Adipocyte (in vitro differentiated cells): ENCODE data around the gene CARD11.
"Not testable (repeated sequence)": the region's sequence is repeated elsewhere in the genome, so short reads cannot be mapped to it uniquely, and the experiment has no call there.

Experiments
- DNase-seq: peaks from one replicate; pipeline ENCODE4 v3.0.0-alpha.2; 2015; ENCODE audit warnings: low read depth
- H3K27me3 ChIP-seq: replicated peaks from 2 replicates; pipeline ENCODE4 v1.7.0; 2013; ENCODE audit warnings: mild to moderate bottlenecking, low read length, moderate library complexity; ENCODE audit not compliant: control insufficient read depth, insufficient read depth
- H3K36me3 ChIP-seq: 2 replicates; pipeline ENCODE4 v1.7.0; 2013; ENCODE audit warnings: low read length, mild to moderate bottlenecking, moderate library complexity; ENCODE audit not compliant: control insufficient read depth, insufficient read depth, severe bottlenecking
- H3K4me1 ChIP-seq: 2 replicates; pipeline ENCODE4 v1.7.0; 2013; ENCODE audit warnings: mild to moderate bottlenecking, low read length, moderate library complexity; ENCODE audit not compliant: control insufficient read depth, insufficient read depth
- H3K4me3 ChIP-seq: 2 replicates; pipeline ENCODE4 v1.7.0; 2013; ENCODE audit warnings: mild to moderate bottlenecking, low read length, moderate library complexity
- H3K9ac ChIP-seq: 2 replicates; pipeline ENCODE4 v1.7.0; 2013; ENCODE audit warnings: mild to moderate bottlenecking, low read length, moderate library complexity
- H3K9me3 ChIP-seq: 2 replicates; pipeline ENCODE4 v1.7.0; 2013; ENCODE audit warnings: mild to moderate bottlenecking, low read length, moderate library complexity; ENCODE audit not compliant: control insufficient read depth

Gene CARD11

DNA sequence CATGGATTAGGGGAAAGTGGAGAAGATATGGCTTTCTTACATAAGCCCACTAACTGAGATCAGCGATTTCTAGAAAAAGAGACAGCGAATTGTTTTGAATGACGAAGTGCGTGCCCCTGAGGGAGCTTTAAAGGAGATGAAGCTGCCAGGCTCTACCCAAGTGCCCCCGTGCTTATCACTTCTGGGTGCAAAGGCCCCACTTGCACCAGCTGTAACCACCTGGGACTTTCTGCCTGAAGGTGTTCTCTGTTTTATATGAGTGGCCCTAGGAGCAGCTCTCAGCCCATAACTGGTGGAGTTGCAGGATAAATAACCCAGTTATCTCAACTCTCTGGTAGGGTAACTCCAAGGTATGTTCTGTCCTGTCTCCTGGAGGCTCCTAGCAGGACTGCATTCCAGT lies 20.4 kb upstream of the CARD11 start:
- H3K36me3 ChIP-seq, result no peaks in the 10 kb centered on the region
- H3K9me3 ChIP-seq, result no peaks in the 10 kb centered on the region
- no peaks in the 10 kb centered on the region for H3K4me1 ChIP-seq
- no peak overlapping the region for H3K4me3 ChIP-seq
- H3K27me3 ChIP-seq, result no peaks in the 10 kb centered on the region
- no peak for DNase-seq
- no peak overlapping the region for H3K9ac ChIP-seq

DNA sequence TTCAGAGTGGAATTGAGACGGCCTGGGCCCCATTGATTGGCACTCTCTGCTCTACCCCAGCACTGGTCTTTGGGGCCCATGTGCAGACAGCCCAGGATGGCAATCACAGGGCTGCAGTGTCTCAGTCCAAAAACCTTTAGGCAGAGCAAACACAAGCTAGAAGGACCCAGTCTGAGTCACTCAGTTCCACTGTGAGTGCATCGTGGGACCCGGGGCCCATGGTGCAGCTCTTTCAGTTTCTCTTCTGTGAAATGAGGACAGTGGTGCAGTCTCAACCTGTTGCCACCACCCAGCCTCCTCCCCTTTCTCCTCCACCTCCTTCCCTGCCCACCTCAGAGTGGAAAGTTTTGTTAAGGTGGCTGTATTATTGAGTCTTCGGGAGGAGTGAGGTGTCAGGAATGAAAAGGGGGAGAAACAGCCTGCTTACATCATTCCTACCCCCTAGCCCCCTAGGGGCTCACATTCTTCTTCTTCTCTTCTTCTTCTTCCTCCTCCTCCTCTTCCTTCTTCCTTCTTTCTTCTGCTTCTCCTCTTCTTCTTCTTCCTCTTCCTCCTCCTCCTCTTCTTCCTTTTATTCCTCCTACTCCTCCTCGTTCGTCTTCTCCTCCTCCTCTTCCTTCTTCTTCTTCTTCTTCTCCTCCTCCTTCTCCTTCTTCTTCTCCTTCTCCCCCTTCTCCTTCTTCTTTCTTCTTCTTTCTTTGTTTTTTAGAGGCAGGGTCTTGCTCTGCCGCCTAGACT lies 19.5 kb upstream of the CARD11 start:
- Histone ChIP-seq H3K27me3 (no peaks in the 10 kb centered on the region), H3K9me3 (no peaks in the 10 kb centered on the region), H3K36me3 (no peaks in the 10 kb centered on the region), H3K4me3 (no peak overlapping the region), H3K4me1 (no peaks in the 10 kb centered on the region), H3K9ac (no peak overlapping the region)
- DNase-seq, result no peak

DNA sequence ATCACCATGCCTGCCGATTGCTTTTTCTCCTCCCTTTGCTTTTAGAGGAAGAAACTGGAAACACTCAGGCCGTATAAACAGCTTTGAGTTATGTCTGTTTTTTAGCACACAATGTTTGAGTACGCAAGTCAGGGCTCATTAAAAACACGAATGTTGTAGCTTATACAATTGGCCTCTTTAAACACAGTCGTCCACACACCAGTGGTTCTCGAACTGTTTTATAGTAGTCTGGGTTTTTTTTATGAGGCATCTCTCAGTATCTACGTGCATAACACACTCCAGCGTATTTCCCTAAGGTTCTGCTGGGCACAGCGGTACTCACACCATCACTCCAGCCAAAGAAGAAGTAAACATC lies 13.4 kb upstream of the CARD11 start:
- H3K9ac ChIP-seq, result no peak overlapping the region
- no peak overlapping the region for H3K4me3 ChIP-seq
- H3K4me1 ChIP-seq, result no peaks in the 10 kb centered on the region
- H3K27me3 ChIP-seq, result no peaks in the 10 kb centered on the region
- no peaks in the 10 kb centered on the region for H3K36me3 ChIP-seq
- no peak for DNase-seq
- H3K9me3 ChIP-seq, result peaks cover 10% of the 10 kb centered on the region

DNA sequence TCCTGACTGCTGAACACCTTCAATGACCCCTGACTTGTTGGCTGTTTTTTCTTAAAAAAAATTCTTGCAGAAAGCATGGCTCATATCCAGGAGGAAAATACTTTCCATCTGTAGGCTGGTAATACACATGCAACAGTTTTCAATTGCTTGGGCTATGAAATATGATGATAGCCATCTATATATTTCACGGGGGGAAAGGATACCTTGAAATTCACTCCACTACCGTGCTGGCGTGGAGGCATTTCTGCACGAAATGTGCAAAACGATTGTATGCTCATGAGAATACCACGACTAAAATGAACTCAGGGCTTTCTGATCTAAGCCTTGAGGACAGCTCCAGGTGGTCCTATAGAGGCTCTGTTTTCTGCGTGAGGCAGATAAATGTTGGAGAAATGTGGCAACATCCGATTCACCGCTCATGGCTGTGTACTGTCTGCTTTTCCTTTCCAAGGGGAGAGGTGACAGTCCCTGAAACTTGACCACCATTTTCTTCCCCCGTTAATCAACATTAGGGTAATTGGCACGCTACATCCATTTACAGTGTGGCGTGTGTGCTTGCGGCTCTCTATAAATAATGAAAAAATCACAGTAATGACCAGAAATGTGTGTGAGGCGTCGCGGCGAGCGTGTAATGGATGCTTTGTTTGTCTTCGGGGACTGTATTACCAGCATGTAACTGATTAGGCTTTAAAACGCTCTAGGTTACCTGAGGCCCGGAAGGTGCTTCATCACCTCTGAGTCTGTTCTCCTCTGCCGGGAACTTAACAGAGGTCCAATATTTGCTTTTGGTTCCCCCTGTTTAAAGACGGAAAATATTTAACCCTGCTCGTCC lies 12.8 kb upstream of the CARD11 start:
- no peak overlapping the region for H3K4me3 ChIP-seq
- no peak for DNase-seq
- H3K9me3 ChIP-seq, result peaks cover 10% of the 10 kb centered on the region
- H3K4me1 ChIP-seq, result no peaks in the 10 kb centered on the region
- H3K27me3 ChIP-seq, result no peaks in the 10 kb centered on the region
- H3K9ac ChIP-seq, result no peak overlapping the region
- no peaks in the 10 kb centered on the region for H3K36me3 ChIP-seq

DNA sequence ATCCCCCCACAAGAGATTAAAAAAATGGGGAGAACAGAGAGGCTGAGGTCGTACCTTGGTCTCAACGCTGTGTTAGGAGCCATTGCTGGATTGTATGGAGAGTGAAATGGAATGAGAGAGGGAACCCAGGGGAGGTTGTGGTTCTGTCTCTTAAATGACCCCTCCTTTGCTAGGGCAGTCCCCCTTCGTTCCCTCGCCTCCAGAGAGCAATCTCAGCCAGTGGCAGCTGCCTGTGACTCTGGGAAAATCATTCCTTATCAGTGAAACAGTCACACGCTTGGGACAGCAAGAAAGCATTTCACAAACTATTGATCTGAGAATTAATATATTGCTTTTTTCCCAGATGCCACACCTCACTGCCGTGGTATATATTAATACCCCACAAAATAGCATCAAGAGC lies 12.0 kb upstream of the CARD11 start:
- H3K4me3 ChIP-seq, result no peak overlapping the region
- no peaks in the 10 kb centered on the region for H3K27me3 ChIP-seq
- no peak overlapping the region for H3K9ac ChIP-seq
- H3K4me1 ChIP-seq, result no peaks in the 10 kb centered on the region
- H3K9me3 ChIP-seq, result peaks cover 11% of the 10 kb centered on the region
- no peaks in the 10 kb centered on the region for H3K36me3 ChIP-seq
- DNase-seq, result no peak

DNA sequence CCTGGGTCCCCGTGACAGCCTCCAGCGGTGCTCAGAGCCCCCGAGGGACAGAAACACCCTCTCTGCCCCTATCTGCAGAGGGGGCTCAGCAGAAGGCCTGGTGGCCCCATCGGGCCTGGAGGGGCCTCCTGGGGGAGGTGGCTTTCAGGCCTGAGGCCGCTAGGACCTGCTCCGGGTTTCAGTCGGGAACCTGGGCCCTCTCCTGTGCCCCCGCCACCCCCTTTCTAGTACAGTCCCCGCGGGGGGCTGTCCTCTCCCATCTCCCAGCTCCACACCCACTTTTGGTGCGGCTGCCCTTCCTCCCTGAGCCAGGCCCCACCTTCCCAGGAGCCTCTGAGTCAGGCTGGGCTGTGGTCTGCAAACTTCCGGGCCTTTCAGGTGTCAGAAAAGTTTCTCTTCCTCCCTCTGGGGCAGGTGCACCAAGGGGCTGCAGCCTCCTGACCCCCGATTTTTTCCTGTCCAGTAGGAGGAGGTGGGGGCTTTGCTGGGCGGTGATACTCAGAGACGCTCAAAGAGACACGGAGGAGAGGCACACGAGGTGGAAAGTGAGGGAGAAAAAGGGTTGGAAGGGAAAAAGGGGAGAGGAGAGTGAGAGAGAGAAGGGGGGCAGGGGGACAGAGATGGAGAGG lies 692 bp downstream of the CARD11 start:
- DNase-seq, result no peak
- Histone ChIP-seq H3K27me3 (peaks cover 6% of the 10 kb centered on the region), H3K9me3 (no peaks in the 10 kb centered on the region), H3K4me3 (no peak overlapping the region), H3K9ac (no peak overlapping the region), H3K36me3 (no peaks in the 10 kb centered on the region), H3K4me1 (no peaks in the 10 kb centered on the region)

DNA sequence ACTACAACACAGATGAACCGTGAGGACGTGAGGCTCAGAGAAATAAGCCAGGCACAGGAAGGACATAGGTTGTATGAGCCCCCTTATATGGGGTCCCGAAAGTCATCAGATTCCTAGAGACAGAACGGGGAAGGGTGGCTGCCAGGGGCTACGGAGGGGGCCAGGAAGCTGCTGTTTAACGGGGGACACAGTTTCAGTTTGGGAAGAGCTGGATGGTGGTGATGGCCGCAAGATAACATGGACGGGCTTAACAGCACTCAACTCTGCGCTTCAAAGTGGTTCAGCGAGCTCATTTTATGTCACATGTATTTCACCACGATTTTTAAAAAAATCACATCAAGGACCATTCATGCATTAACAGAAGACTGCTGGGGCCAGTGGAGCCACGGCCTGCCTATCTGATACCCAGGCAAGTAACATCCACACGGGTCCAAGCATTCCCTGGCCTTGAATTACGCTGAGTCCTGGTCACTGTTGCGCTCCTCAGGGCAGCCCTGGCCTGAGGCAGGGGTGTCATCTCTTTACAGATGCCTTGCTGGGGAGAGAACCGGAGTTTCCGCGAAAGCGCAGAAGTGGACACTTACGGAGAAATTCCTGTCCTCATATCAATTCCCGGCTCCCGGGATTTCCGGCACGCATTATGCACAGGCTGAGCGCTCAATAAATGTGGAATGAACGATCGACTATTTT lies 1.5 kb downstream of the CARD11 start:
- Histone ChIP-seq H3K36me3 (no peaks in the 10 kb centered on the region), H3K27me3 (peaks cover 6% of the 10 kb centered on the region), H3K4me1 (no peaks in the 10 kb centered on the region), H3K9me3 (no peaks in the 10 kb centered on the region), H3K4me3 (no peak overlapping the region), H3K9ac (no peak overlapping the region)
- DNase-seq, result no peak

DNA sequence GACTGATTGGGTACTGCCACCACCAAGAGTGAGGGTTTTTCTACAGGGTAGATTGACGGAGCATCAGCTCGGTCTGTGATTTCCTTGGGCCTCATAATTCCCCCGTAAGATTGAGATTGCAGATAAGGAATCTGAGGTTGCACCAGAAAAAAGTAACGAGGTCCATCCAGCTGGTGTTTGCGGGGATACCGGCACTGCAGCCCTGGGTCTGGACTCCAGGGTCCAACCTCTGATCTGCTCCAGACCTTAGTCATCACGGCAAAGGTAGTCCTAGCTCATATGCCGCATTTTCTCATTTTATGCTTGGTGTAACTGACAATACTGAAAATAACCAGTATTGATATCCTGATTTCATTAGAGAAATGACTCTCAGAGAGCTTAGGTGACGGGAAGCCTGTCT lies 3.9 kb downstream of the CARD11 start:
- DNase-seq, result no peak
- H3K9me3 ChIP-seq, result no peaks in the 10 kb centered on the region
- H3K4me1 ChIP-seq, result no peaks in the 10 kb centered on the region
- no peaks in the 10 kb centered on the region for H3K36me3 ChIP-seq
- peaks cover 2% of the 10 kb centered on the region for H3K27me3 ChIP-seq
- H3K4me3 ChIP-seq, result no peak overlapping the region
- H3K9ac ChIP-seq, result no peak overlapping the region

DNA sequence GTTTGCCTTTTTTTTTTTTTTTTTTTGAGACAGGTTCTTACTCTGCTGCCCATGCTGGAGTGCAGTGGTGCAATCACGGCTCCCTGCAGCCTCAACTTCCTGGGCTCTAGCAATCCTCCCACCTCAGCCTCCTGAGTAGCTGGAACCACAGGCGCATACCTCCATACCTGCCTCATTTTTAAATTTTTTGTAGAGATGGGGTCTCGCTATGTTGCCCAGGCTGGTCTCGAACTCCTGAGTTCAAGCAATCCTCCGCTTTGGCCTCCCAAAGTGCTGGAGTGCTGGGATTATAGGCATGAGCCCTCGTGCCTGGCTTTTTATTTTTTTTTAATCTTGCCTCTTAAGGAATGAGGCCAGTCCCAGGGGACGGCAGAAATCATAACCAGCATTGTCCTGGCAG lies 5.7 kb downstream of the CARD11 start:
- not testable (repeated sequence) for DNase-seq, H3K4me1 ChIP-seq, H3K4me3 ChIP-seq, H3K27me3 ChIP-seq, H3K9me3 ChIP-seq, H3K36me3 ChIP-seq, H3K9ac ChIP-seq

DNA sequence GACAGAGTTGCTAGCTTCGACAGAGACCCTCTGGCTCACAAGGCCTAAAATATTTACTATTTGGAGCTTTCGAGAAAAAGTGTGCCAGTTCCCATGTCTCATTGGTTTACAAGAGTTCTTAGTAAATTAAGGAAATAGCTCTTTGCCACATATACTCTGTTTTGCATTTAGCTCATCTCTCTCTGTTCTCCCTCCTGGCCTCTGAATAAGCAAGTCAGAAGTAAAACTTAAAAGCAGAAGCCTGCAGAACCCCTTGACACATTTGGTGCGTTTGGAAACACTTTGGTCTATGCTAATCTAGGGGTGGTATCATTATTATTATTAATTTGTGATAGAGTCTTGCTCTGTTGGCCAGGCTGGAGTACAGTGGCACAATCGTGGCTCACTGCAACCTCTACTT lies 6.4 kb downstream of the CARD11 start:
- Histone ChIP-seq H3K4me1 (no peaks in the 10 kb centered on the region), H3K27me3 (no peaks in the 10 kb centered on the region), H3K4me3 (no peak overlapping the region), H3K36me3 (no peaks in the 10 kb centered on the region), H3K9ac (no peak overlapping the region), H3K9me3 (no peaks in the 10 kb centered on the region)
- DNase-seq, result no peak

DNA sequence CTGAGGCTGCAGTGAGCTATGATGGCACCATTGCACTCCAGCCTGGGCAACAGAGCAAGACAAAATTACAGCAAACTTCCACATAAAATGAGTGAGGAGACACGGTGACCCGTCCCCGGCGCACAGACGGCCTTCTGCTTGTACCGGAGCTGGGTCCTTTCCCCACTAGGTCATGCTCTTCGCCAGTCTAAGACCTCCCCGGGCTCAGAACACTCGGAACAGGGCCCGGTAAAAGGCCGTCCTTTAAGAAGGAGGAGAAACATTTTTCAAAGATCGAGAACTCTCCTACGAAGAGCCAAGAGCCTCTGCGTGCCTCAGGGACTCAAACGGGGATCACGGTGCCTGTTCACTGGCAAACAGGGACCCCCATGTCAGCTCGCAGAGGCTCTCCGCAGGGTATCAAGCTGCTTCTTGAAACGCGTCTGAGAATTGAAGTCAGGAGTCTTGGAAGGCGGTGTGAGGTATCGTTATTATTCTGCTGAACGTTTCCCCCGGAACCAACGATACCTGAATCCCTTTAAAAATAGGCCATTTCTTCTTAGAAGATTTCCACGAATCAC lies 9.0 kb downstream of the CARD11 start:
- DNase-seq, result no peak
- Histone ChIP-seq H3K9ac (no peak overlapping the region), H3K4me1 (no peaks in the 10 kb centered on the region), H3K36me3 (no peaks in the 10 kb centered on the region), H3K4me3 (no peak overlapping the region), H3K9me3 (no peaks in the 10 kb centered on the region), H3K27me3 (no peaks in the 10 kb centered on the region)
